DMS 273 (cell line): Measurements from ENCODE around the gene CCDC88C.
A peak's percentile ranks its signal among the peaks of the same experiment; 100 is the strongest.

Source experiments
- DNase-seq: peaks from one replicate; lab custom pipeline; 2025; ENCODE audit not compliant: unreplicated experiment; lab: John Stamatoyannopoulos, UW

The CCDC88C gene

GRCh38 chr14:91329486-91330014, 88.1 kb downstream of the CCDC88C start:
- DNase-seq = no peak

- no peak for DNase-seq
Measured at GRCh38 chr14:91328313-91329050, 89.1 kb downstream of the CCDC88C start.

- DNase-seq = no peak
Measured at GRCh38 chr14:91327661-91328312, 89.8 kb downstream of the CCDC88C start.

GRCh38 chr14:91327250-91327595, 90.4 kb downstream of the CCDC88C start:
- peak; percentile 19 for DNase-seq

GRCh38 chr14:91326514-91327249, 90.9 kb downstream of the CCDC88C start:
- DNase-seq = no peak

- no peak for DNase-seq
Measured at GRCh38 chr14:91324606-91325575, 92.7 kb downstream of the CCDC88C start.

- peak; percentile 89 for DNase-seq
Measured at GRCh38 chr14:91323671-91324605, 93.7 kb downstream of the CCDC88C start.

GRCh38 chr14:91323031-91323430, 94.6 kb downstream of the CCDC88C start:
- no peak for DNase-seq

GRCh38 chr14:91322623-91323022, 95.0 kb downstream of the CCDC88C start:
- DNase-seq = no peak

GRCh38 chr14:91321131-91321530, 96.5 kb downstream of the CCDC88C start:
- DNase-seq = no peak

GRCh38 chr14:91320266-91320665, 97.4 kb downstream of the CCDC88C start:
- no peak for DNase-seq

GRCh38 chr14:91318911-91319310, 98.7 kb downstream of the CCDC88C start:
- DNase-seq = no peak

GRCh38 chr14:91317381-91318308, 100.0 kb downstream of the CCDC88C start:
- DNase-seq = no peak

- DNase-seq = no peak
Measured at GRCh38 chr14:91316761-91317160, 100.9 kb downstream of the CCDC88C start.

GRCh38 chr14:91315844-91316267, 101.8 kb downstream of the CCDC88C start:
- no peak for DNase-seq

- DNase-seq = no peak
Measured at GRCh38 chr14:91313852-91314251, 103.8 kb downstream of the CCDC88C start.

GRCh38 chr14:91313154-91313850, 104.3 kb downstream of the CCDC88C start:
- peak; percentile 13 for DNase-seq

- no peak for DNase-seq
Measured at GRCh38 chr14:91311284-91311662, 106.3 kb downstream of the CCDC88C start.
